Subcutaneous abdominal adipose tissue (tissue), 5 donors: Measurements from ENCODE around the gene SYNGR1.

Source experiments
- H3K27ac ChIP-seq: one replicate; pipeline ENCODE4 v1.7.0; 2013; ENCODE audit warnings: low read depth, mild to moderate bottlenecking, inconsistent platforms, low read length, moderate library complexity
- H3K27me3 ChIP-seq, 5 donors: one replicate each; pipeline ENCODE4 v1.7.0; 2013; ENCODE audit warnings: low read length in 5 of 5, inconsistent platforms in 1 of 5; ENCODE audit not compliant: control insufficient read depth in 5 of 5, insufficient read depth in 4 of 5
- H3K36me3 ChIP-seq, 5 donors: one replicate each; pipeline ENCODE4 v1.7.0; 2013; ENCODE audit warnings: low read length in 5 of 5; ENCODE audit not compliant: control insufficient read depth in 5 of 5, insufficient read depth in 5 of 5
- H3K4me1 ChIP-seq, 5 donors: one replicate each; pipeline ENCODE4 v1.7.0; 2013; ENCODE audit warnings: low read length in 5 of 5, mild to moderate bottlenecking in 3 of 5, moderate library complexity in 1 of 5; ENCODE audit not compliant: control insufficient read depth in 5 of 5, insufficient read depth in 5 of 5
- H3K4me3 ChIP-seq, 5 donors: one replicate each; pipeline ENCODE4 v1.7.0; 2013; ENCODE audit warnings: low read length in 5 of 5, low read depth in 1 of 5
- H3K9ac ChIP-seq, 5 donors: one replicate each; pipeline ENCODE4 v1.7.0; 2013; ENCODE audit warnings: low read length in 5 of 5, mild to moderate bottlenecking in 4 of 5, moderate library complexity in 3 of 5
- H3K9me3 ChIP-seq, 5 donors: one replicate each; pipeline ENCODE4 v1.7.0; 2013; ENCODE audit warnings: low read length in 5 of 5; ENCODE audit not compliant: control insufficient read depth in 5 of 5
- donor health status: healthy.
- donor health status: healthy.
- donor health status: healthy.
- donor health status: healthy.
- donor health status: healthy.

SYNGR1 gene

DNA sequence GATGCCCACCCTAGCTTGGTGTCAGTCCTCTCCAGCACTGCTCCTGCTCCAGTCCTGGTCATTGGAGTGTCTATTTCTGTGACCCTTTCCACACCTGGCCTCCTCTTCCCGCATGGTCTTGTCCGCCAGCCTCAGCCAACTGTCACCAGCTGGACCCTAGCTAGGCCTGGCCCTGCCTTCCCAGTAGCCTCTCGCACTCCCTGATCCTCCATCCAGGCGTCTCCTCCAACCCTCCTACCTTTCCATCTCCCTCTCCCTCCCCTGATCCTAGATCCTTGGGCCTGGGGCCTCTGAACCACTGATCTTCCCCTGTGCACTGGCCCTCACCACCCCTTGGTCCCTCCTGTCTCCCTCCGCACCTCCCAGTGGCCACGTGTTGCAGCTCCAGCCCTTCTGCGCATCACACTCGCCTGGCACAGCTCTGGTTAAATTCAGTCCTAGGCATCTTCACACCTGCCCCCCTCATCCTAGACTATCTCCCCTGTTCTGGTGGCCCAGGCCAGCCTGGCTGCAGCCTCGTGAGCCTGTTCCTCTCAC is 9.9 kb downstream of the SYNGR1 start:
- Histone ChIP-seq H3K27me3 (peaks cover 0 to 5% (median 4%) of the 10 kb centered on the region in 5 donors), H3K4me1 (peaks cover 0 to 7% (median 3%) of the 10 kb centered on the region in 5 donors), H3K9me3 (no peaks in the 10 kb centered on the region), H3K36me3 (no peaks in the 10 kb centered on the region), H3K27ac (no peak overlapping the region), H3K4me3 (no peak overlapping the region), H3K9ac (no peak overlapping the region)

DNA sequence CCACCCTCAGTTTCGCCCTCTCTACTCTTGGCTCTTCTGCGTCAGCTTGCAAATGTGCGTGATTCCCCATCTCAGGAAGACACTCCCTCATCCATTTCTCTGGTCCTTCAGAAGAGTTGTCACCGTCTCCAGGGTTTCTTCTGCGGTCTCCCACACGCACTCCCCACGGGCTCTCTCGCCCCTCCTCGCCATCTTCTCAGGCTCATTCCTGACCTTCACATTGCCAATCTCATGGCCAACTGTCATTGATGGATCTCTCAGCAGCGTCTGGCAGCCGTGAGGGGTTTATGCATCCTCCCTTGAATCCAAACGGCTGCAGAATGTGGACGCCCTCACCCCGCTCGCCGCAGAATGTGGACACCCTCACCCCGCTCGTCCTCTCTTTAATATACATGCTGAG is 10.5 kb downstream of the SYNGR1 start:
- Histone ChIP-seq H3K27ac (no peak overlapping the region), H3K9ac (no peak overlapping the region), H3K4me1 (peaks cover 0 to 7% (median 5%) of the 10 kb centered on the region in 5 donors), H3K4me3 (no peak overlapping the region), H3K9me3 (no peaks in the 10 kb centered on the region), H3K36me3 (no peaks in the 10 kb centered on the region), H3K27me3 (peaks cover 0 to 5% (median 4%) of the 10 kb centered on the region in 5 donors)

DNA sequence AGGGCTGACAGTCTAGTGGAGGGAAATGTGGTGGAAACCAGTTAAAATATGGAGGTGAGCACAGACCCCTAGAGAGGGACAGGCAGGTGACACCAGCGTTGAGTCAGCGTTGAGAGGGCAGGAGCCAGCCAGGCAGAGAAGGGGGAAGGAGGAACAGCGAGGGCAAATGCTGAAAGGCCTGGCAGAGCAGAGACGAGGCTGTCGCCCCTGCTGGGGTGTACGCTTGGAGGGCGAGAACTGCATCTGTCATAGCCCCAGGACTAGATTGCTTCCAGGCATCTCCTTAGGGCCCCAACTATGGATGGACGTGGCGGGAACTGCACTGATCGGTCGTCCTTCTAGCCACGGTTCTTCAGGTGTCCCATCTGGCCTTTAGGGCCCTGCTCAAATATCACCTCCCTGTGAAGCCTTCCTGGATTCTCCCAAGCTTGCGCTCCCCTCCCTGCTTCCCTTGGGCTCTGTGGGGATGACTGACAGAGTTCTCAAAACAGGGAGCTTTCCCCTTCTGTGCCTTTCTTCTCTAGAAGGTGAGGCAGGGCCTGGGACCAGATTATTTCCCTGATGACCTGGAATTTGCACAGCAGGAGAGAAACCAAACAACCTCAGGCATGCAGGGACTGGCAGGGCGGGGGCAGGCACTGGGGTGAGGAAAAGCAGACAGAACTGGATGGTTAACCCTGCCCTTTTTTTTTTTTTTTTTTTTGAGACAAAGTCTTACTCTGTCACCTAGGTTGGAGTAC is 11.1 kb downstream of the SYNGR1 start:
- Histone ChIP-seq H3K27me3 (peaks cover 0 to 5% (median 4%) of the 10 kb centered on the region in 5 donors), H3K27ac (no peak overlapping the region), H3K4me1 (peaks cover 0 to 8% (median 5%) of the 10 kb centered on the region in 5 donors), H3K4me3 (no peak overlapping the region), H3K36me3 (no peaks in the 10 kb centered on the region), H3K9me3 (no peaks in the 10 kb centered on the region), H3K9ac (peak overlapping the region in 1 of 5 donors; percentile 73)

DNA sequence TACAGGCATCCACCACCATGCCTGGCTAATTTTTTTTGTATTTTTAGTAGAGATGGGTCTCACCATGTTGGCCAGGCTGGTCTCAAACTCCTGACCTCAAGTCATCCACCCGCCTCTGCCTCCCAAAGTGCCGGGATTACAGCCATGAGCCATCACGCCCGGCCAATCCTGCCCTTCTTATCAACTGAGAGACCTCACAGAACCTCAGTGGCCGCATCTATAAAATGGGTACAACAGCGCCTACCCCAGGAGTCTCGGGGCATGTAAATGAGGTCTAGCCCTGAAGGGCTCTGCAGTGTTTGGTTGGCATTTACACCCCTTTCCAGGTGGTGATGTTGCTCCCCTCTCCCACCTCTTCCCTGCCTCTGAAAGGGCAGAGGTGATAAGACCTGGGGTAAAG is 11.7 kb downstream of the SYNGR1 start:
- H3K27ac ChIP-seq, result no peak overlapping the region
- H3K27me3 ChIP-seq, result peaks cover 0 to 5% (median 4%) of the 10 kb centered on the region in 5 donors
- peaks cover 0 to 8% (median 5%) of the 10 kb centered on the region in 5 donors for H3K4me1 ChIP-seq
- no peaks in the 10 kb centered on the region for H3K9me3 ChIP-seq
- no peaks in the 10 kb centered on the region for H3K36me3 ChIP-seq
- H3K9ac ChIP-seq, result no peak overlapping the region
- no peak overlapping the region for H3K4me3 ChIP-seq

DNA sequence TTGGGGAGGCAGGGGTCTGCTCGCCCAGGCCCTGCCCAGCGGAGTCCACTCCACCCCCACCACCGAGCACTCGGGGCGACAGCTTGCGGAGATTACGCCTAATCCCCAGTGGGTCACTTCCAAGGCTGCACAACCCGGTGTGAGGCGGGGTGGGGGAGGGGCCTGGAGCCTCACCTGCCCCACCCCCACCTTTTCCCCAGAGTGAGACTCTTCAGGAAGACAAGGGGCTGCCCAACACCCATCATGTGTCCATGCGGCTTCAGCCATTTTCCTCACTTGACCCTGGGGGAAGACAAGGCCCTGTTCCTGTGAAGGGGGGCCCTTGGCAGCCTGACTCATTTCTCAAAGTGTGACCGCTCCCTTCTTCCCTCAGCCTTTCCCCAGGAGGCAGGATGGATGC is 12.5 kb downstream of the SYNGR1 start:
- peaks cover 0 to 5% (median 4%) of the 10 kb centered on the region in 5 donors for H3K27me3 ChIP-seq
- H3K36me3 ChIP-seq, result no peaks in the 10 kb centered on the region
- no peak overlapping the region for H3K27ac ChIP-seq
- H3K4me3 ChIP-seq, result no peak overlapping the region
- peaks cover 0 to 8% (median 5%) of the 10 kb centered on the region in 5 donors for H3K4me1 ChIP-seq
- H3K9me3 ChIP-seq, result no peaks in the 10 kb centered on the region
- H3K9ac ChIP-seq, result no peak overlapping the region

DNA sequence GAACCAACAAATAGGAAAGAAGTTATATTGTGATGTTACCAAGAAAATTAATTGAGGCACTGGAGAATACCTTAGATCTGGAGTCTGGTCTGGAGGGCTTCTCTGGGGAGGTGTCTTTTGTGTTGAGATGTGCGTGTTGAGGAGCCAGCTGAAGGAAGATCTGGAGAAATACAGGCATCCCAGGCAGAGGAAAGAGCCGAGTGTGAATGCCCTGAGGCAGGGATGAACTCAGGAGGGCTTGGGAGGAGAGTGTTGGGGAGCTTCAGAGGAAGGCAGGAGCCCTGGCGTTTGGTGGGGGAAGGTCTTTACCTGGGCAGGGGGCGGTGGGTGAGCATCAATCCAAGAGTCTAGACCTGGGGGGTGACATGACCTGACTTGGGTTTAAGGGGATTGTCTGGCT is 13.1 kb downstream of the SYNGR1 start:
- peaks cover 0 to 8% (median 7%) of the 10 kb centered on the region in 5 donors for H3K4me1 ChIP-seq
- H3K9ac ChIP-seq, result no peak overlapping the region
- peaks cover 0 to 5% (median 4%) of the 10 kb centered on the region in 5 donors for H3K27me3 ChIP-seq
- H3K4me3 ChIP-seq, result no peak overlapping the region
- H3K9me3 ChIP-seq, result no peaks in the 10 kb centered on the region
- no peaks in the 10 kb centered on the region for H3K36me3 ChIP-seq
- H3K27ac ChIP-seq, result no peak overlapping the region

DNA sequence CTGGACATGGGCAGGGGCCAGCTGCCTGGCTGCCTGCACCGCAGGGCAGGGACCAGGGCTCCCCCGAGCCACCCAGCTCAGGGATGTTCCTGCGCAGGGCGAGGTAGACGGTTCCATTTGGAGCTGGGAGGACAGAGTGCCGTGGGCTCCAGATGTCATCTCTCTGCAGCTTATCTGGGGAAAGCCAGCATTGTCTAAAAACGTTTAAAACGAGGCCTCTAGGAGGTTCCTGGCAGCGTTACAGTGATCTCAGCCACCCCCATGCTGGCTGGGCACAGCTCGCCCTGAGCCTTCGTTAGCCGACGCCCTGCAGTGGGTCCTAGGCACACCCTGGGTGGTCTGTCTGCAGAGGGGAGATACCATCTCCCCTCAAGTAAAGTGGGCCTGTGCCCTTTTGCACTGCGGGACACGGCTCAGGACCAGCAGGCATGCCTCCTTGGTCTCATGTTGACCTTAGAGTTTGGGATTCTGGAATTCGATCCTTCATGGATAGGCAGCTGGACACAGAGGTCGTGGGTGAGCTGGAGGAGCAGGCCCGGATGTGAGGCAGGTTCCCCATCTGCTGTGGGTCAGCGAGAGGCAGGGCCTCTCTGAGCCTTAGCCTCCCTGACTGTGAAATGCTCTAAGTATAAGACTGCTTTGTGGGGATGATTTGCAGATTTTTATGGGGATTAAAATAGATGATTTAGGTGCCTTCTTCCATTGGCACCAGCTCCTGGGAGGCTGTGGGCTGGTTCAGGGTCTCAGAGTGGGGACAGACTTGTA is 14.1 kb downstream of the SYNGR1 start:
- H3K9me3 ChIP-seq, result no peaks in the 10 kb centered on the region
- H3K36me3 ChIP-seq, result no peaks in the 10 kb centered on the region
- H3K4me3 ChIP-seq, result no peak overlapping the region
- no peak overlapping the region for H3K27ac ChIP-seq
- H3K9ac ChIP-seq, result peak overlapping the region in 1 of 5 donors; percentile 39
- H3K4me1 ChIP-seq, result peaks cover 2 to 16% (median 12%) of the 10 kb centered on the region in 5 donors
- H3K27me3 ChIP-seq, result peaks cover 0 to 5% (median 4%) of the 10 kb centered on the region in 5 donors

DNA sequence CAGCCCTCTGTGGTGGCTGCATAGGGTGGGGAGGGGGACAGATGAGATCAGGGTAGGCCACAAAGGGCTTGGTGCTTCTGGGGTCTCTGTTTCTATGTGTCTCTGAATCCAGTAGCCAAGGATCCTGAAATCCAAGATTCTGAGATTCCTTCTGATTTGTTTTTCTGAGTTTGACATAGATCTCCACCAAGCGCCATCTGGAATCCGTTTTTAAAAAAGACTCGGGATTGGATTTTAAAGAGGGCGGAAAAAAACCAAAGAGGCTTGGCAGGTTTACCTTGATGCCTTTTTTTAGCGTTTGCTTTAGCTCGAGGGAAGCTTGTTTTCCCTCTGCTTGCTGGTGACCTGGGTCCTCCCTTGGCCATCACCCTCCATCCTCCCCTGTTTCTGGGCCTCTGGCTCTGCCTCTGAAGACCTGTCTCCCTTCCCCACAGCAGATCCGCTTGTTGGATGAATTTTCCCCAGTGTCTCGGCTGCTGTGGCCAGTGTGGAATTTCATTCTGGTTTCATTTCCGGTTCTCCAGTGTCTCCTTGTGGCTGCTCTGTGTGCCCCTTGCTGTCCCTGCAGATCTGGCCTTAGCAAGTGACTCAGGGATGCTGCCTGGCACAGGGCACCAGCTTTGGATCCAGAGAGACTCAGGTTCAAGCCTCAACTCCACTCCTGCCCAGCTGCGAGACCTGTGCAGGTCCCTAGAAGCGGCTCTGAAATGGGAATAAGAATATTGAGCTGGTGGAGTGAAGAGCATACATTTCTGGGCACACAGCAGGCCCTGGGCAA is 15.1 kb downstream of the SYNGR1 start:
- Histone ChIP-seq H3K36me3 (no peaks in the 10 kb centered on the region), H3K9ac (no peak overlapping the region), H3K9me3 (no peaks in the 10 kb centered on the region), H3K27me3 (peaks cover 0 to 5% (median 4%) of the 10 kb centered on the region in 5 donors), H3K4me1 (peaks cover 2 to 16% (median 12%) of the 10 kb centered on the region in 5 donors), H3K4me3 (no peak overlapping the region), H3K27ac (no peak overlapping the region)

DNA sequence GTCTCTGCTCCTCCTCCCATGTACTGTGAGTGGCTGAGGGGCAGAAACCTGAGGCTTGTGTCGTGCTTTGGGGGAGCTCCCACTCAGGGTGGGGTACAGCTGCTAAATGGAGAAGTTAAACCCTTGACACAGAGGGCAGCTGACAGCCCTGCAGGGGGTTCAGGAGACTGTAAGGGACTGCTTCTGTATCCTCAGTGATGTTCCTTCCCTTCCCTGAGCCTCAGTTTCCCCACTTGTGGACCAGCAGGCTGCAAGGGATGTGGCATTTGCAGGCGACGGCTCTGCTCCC is 15.6 kb downstream of the SYNGR1 start:
- no peaks in the 10 kb centered on the region for H3K9me3 ChIP-seq
- no peaks in the 10 kb centered on the region for H3K36me3 ChIP-seq
- H3K27me3 ChIP-seq, result peaks cover 0 to 5% (median 4%) of the 10 kb centered on the region in 5 donors
- peaks cover 2 to 16% (median 12%) of the 10 kb centered on the region in 5 donors for H3K4me1 ChIP-seq
- no peak overlapping the region for H3K9ac ChIP-seq
- no peak overlapping the region for H3K27ac ChIP-seq
- no peak overlapping the region for H3K4me3 ChIP-seq
